GM19193 (cell line): ENCODE data around the gene ENPP6.

ENCODE experiments used
- POLR2A ChIP-seq: IDR thresholded peaks from 4 replicates; pipeline ENCODE4 v1.6.1; 2011; ENCODE audit not compliant: insufficient read depth, insufficient read length; ENCODE audit errors: extremely low read depth

ENPP6 gene

GRCh38 chr4:184217634-184218033 is at the start of gene ENPP6:
TSS of gene ENPP6 (minus strand) at chr4:184217873. CDS start at chr4:184217819, 54 bp downstream.
- no peak for TF ChIP-seq POLR2A

DNA sequence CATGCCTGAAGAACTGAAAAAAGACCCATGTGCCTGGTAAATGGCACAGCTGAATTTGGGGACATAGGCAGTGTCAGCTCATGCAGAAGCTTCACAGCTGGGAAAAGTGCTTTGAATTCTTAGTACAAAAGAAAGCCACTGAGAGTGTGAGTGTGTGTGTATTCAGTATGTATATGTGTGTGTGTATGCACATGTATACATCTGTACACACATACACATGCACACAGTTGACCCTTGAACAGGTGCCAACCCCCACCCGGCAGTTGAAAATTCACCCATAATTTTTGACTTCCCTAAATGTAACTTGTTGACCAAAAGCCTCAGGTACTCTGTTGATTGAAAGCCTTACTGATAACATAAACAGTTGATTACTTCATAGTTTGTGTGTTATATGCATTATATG is 49.5 kb upstream of the ENPP6 start:
- no peak for TF ChIP-seq POLR2A

- TF ChIP-seq POLR2A, result peak; percentile 91
Measured at GRCh38 chr4:184265546-184266351, 48.1 kb upstream of the ENPP6 start.

DNA sequence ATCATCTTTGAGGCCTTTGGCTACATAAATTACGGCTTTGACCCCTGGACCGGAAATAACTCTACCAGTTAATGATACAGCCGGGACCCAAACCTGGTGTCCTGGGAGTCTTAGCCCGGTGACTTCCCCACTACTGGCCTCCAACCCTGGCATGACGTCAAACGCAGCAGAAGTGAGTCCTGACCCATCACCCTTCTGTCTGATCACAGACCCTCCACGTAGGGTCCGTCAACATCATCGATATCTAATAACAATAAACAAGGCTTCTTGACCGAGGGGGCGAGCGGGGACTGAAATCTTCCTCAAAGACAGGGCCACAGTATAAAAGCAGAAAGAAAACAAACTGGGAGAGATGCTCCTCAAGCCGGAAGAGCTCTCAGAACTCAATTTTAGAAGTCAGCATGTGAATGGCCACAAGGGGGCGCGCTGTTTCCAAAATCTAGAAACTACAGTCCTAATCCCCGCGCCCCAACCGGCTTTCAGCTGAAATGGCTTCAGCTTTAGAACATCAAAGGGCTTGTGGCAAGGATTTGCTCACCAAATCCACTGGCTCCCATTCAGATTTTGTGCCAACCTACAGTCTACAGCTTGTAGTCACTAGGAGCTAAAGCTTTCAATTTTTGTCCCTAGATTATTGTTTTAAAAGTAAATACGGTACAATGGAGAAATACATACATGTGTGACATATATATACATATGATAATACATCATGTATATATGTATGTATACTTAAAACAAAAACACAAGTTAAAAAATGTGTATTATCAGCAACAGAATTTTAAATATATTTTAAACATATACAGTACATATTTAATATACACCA is 46.4 kb upstream of the ENPP6 start:
- TF ChIP-seq POLR2A, result peak; percentile 60

DNA sequence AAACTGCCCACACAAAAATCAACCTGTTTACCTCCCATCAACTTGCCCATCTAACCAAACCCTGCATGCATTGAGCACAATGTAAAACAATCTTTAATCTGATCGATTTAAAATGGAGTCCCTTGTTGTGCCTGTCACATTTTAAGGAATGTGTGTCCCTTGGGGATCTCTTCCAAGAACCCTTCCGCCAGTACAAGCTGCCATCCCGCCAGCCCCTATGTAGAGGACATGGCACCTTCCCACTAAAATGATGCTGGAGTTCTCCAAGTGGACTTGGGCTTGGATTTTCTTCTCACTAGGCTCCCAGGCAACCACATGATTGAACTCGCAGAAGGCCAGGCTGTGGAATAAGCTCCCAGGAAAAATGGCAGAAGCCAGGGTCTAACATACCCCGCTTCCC is 45.8 kb upstream of the ENPP6 start:
- TF ChIP-seq POLR2A, result no peak

DNA sequence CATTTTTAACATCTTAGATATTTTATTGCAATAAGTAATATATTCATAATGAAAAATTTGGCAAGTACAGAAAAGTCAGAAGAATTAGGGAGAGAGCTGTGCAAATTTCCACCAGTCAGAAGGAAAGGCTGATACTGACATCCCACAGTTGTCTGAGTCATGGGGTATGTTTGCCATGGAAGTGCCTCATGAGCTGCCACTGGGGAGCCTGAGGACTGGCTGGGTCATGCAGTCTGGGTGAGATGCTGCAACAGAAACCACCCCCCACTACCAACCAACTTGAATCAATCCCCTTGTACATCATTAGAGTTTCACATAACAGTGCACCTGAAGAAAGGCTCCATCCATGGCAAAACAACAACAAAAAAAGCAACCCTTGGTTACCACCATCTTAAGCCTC is 45.2 kb upstream of the ENPP6 start:
- no peak for TF ChIP-seq POLR2A

DNA sequence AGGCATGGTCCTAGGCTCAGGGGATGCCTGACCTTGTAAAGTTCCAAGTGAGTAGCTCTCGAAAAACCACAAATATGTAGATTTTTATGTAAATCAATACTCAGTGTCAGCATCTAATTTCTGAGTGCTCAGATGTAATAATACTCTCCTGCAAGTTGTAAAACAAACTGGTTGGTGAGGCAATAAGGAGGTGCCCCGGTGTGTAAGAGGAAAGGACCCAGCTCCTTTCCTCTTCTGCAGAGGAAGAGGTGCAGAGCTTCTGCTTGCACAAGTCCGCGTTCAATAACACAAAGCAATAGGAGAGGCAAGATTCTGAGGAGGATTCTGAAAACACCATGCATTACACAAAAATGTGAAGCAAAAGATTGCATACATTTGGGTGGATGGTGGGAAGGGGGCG is 43.6 kb upstream of the ENPP6 start:
- no peak for TF ChIP-seq POLR2A

DNA sequence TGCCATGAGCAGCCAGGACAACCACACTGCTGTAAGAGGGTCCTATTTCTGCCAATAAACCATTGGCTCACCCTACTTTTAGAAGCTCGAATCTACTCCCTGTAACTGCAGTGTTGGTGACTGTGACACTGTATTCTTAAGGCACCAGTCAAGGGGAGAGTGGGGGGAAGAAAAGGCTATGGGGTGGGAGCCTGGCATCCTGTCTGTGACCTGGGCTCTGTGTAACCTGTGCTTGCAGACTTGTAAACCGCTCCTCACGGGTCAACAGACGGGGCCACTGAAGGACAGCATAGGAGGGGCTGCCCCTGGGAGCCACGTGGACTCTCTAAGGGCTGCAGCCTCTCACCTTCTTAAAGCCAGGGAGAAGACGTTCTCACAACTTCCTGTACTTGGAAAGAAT is 42.2 kb upstream of the ENPP6 start:
- TF ChIP-seq POLR2A, result no peak

- no peak for TF ChIP-seq POLR2A
Measured at GRCh38 chr4:184259081-184259480, 41.4 kb upstream of the ENPP6 start.

DNA sequence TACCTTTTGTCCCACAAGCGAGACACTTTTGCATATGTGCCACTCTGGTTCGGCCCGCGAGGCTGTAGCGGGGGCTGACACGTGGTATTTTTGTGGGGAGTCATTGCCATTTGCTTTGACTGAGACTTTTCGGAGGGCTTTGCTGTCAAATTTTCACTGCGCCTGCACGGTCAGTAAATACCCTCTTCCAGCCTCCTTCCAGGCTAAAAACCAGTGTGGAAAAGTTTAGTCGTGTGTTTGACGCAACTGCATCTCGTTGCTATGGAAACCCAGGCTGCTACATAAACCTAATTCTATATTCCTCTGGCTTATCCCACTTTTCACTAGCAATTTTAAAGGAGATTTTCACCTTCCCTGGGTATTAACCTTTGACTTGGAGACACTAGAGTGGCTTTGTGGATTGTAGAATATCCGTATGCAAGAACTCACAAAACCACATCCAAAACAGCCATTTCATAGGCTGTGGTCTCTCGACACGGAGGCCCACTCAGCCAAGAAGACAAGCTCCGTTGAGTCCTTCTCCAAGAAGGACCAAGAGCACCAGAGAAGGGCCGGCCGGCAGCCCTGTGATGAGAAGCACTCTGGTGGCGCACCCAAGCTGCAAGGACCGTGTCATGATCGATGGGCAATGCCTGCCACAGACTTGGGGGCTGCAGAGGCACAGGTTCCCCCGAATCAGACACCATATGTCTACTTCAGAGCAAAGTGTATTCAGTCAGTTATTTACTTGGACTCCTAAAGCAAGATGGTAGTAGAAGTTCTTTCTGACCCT is 38.4 kb upstream of the ENPP6 start:
- TF ChIP-seq POLR2A, result no peak

GRCh38 chr4:184255361-184255760 is 37.7 kb upstream of the ENPP6 start:
- no peak for TF ChIP-seq POLR2A

DNA sequence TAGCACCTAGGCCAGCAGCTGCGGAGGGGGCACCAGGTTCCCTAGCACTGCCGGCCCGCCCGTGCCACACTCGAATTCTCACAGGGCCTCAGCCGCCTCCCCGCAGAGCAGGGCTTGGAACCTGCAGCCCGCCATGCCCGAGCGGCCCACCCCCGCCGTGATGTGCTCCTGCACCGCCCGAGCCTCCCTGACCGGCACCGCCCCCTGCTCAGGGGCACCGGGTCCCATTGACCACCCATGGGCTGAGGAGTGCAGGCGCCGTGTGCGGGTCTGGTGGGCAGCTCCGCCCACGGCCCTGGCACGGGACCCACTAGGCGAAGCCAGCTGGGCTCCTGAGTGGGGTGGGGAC is 35.4 kb upstream of the ENPP6 start:
- TF ChIP-seq POLR2A, result no peak

DNA sequence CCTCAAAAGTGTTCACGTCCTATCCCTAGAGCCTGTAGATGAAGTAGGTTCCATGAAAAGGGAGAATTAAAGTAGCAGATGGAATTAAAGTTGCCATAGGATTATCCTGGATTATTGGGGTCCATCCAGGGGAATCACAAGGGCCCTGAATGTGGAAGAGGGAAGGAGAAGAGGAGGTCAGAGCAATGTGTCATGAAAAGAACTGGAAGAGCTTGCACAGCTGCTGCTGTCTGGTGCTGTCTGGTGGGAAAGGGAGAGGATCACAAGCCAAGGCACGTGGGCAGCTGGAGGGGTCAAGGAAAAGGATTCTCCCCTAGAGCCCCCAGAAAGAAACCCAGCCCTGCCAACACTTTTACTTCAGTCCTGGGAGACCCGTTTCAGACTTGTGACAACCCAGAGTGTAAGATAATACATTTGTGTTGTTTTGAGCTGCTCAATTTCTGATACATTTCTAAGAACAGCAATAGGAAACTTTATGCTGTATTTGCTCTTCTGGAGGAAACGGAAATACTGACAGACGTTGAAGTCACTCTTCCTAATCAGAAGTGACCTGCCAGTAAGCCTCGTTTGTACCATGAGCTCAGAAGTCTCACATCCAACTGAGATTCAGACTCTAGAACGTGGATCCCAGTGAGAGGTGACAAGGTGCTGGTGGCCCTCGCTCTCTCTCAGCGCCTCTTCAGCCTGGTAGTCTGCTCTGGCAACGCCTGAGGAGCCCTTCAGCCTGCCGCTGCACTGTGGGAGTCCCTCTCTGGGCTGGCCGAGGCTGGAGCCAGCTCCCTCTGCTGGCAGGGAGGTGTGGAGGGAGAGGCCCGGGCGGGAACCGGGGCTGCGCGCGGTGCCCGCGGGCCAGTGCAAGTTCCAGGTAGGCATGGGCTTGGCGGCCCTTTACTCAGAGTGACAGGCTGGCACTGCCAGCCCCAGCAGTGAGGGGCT is 34.7 kb upstream of the ENPP6 start:
- no peak for TF ChIP-seq POLR2A

- no peak for TF ChIP-seq POLR2A
Measured at GRCh38 chr4:184251670-184251980, 34.0 kb upstream of the ENPP6 start.
